Activated CD8-positive, alpha-beta memory T cell treated with anti-CD3 and anti-CD28 coated beads, Interleukin-2, amount 50 U/mL, for 48 hours (primary cell): ENCODE results near the gene PARN.
"Not testable (repeated sequence)": the region's sequence is repeated elsewhere in the genome, so short reads cannot be mapped to it uniquely, and the experiment has no call there.

Experiments
- DNase-seq: peaks from one replicate; pipeline ENCODE4 v3.0.0-alpha.2; 2020

The PARN gene

DNA sequence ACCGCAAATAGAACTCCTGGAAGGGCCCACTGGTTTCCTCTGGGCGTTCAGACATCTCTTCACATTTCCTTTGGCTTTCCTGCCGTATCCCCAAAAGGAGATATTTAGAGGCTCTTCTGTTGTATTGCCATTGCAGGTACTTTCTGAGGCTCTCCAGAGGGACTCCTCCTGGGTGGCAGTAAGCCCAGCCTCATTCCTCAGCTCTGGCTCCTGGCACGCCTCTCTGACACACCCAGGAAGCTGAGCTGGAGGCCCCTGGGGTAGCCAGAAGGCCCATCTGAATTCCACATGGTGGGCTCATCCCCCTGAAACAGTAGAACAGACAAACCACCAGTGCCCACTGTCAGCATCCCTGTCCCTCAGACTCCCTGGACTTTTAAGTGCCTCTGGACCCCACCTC is 206.7 kb downstream of the PARN start:
- no peak for DNase-seq

DNA sequence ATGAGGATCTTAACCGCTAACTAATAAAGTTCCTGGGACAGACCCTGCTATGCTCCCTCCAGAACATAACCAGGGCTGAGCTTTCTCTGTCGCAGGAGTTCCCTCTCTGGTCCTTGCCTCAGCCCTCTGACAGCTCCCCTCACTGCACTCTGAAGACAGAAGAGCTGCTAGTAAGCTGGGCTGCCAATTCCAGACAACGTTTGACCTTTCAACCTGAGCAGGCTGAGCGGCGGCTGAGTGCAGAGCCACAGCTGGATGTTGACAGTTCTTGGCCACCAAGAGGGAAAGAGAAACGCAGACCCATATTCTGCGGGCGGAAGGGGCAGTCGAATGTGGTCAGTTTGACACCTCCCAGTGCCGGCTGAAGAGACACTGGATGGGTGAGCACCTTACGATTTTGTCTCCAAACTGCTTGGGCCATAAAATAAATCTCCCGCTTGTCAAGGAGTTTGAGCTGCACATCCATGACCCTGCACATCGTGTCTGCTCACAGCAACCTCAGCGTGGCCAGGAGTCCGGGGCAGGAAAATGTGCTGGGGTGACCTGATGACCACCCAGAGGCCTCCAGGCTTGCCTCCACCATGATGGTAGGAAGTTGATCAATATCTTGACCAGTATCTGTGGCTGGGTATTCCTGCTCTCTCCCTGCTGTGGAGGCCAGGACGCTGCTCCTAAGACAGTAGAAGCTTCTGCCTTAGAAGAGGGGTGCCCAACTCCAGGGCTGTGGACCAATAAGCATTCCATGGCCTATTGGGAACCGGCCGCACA is 209.2 kb downstream of the PARN start:
- no peak for DNase-seq

DNA sequence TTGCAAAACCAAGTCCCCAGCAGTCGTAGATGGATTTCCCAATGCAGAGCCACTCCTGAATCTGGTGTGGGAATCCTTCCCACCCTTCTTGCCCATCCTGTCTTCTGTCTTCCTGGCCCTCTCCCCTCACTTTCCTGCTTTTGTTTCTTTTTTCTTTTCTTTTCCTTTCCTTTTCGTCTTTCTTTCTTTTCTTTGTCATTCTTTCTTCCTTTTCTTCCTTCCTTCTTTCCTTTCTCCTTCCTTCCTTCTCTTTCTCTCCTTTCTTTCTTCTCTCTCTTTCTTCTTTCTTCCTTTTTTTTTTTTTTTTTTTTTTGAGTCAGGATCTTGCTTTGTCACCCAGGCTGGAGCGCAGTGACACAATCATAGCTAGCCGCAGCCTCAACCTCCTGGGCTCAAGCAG is 209.8 kb downstream of the PARN start:
- DNase-seq: not testable (repeated sequence)

DNA sequence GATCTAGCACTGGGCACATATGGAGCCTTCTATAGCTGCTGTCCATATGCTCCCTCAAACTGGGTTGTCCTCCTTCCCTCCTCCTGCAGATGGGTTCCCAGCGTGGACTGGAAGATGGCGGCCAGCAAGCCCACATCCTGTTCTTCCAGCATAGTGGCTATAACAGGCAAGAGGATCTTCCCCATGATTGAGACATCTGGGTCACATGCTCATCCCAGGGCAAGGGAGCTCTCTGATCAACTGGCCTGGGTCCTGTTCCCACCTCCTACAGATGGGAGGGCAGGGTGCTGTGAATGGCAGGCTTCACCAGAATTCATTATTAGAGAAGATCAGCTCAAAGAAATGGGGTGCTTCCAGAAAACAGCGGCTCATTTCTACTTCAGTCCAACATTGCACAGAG is 210.2 kb downstream of the PARN start:
- DNase-seq: no peak

DNA sequence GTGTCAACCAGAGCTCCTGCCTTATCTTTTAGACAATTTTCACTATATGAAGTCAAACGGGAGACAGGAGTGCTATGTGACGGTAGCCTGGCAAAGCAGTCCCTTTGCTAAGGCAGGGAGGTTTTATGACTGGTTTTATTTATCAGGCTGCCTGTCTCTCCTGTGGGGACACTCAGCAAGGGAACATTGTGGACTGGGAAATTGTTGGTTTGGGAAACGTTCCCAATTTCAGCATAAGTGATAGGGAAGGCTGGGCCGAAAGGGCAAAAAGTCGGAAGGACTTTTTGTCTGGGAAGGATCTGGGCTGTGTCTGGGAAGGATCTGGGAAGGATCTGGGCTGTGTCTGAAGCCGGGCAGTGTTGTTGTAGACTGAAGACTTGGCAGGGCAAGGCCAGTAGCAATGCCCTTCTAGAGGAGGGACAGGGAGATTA is 211.2 kb downstream of the PARN start:
- no peak for DNase-seq

DNA sequence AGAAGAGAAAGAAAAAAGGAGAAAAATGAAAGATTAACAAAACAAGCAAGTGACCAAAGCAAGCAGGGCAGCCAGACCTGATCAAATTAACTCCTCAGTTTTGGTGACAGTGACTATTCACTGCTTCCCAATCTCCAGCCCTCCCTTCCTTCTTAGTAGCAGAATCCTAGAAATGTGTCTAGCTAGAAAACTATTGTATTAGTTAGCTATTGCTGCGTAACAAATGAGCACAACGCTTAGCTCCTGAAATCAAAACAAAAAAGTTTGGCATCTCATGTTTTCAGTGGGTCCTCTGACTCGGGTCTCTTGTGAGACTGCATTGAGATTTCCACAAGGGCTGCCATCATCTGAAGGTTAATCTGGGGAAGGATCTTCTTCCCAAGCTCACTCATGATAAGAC is 213.9 kb downstream of the PARN start:
- no peak for DNase-seq

DNA sequence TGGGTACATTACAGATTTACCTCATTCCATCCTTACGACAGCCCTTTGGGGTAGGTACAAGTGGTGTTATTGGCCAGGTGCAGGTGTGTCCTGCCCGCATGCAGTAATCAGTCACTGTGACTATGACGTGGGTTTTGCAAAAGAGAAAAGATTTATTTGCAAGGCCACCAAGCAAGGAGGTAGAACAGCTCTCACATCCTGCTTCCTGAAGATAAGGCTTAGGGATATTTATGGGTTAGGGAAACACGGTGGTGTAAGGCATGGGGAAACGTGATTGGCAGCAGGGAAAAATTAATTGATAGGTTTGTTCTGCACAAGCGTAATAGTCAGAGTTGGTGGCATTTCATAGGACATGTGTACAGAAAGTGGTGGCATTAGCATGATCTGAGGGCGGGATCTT is 214.8 kb downstream of the PARN start:
- no peak for DNase-seq

DNA sequence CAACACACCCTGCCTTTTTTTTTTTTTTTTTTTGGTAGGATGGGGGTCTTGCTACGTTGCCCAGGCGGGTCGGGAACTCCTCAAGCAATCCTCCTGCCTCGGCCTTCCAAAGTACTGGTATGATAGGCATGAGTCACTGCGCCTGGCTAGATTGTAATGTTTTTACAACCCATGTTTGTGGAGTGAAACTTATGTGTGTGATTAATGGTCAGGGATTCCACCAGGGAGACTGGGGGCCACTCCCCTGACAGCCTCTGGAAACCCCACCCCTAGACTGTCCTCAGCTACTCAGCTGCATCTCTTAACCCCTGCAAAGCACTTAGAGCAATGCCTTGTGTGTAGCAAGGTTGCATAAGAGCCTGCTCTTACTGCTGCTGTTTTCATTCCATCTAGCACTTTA is 220.5 kb downstream of the PARN start:
- DNase-seq: no peak

DNA sequence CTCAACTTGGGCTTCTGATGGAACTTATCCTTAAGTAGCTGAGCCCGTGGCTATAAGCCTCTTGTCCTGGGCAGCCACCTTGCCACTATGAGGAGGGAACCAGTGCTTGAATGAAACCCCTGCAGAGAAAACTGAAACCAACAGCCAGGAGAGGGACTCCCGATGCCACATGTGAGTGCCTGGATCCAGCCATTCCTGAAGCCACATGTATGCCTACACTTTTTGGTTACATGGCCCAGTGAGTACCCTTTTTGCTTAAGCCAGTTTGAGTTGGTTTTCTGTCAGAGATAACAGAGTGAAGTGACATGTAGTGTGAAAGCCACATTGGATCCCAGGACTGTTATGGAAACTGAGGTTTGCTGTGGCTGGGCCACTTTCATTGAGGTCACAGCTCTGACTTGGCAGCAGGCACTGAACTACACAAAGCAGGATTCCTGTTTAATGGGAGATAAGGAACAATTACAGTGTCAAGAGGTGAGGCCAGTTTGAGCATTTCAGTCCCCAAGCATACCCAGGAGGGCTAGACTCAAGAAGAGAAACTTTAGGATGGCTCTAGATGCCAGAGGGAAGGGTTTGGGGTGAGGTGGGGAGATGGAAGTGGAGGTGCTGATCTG is 222.2 kb downstream of the PARN start:
- DNase-seq: no peak

DNA sequence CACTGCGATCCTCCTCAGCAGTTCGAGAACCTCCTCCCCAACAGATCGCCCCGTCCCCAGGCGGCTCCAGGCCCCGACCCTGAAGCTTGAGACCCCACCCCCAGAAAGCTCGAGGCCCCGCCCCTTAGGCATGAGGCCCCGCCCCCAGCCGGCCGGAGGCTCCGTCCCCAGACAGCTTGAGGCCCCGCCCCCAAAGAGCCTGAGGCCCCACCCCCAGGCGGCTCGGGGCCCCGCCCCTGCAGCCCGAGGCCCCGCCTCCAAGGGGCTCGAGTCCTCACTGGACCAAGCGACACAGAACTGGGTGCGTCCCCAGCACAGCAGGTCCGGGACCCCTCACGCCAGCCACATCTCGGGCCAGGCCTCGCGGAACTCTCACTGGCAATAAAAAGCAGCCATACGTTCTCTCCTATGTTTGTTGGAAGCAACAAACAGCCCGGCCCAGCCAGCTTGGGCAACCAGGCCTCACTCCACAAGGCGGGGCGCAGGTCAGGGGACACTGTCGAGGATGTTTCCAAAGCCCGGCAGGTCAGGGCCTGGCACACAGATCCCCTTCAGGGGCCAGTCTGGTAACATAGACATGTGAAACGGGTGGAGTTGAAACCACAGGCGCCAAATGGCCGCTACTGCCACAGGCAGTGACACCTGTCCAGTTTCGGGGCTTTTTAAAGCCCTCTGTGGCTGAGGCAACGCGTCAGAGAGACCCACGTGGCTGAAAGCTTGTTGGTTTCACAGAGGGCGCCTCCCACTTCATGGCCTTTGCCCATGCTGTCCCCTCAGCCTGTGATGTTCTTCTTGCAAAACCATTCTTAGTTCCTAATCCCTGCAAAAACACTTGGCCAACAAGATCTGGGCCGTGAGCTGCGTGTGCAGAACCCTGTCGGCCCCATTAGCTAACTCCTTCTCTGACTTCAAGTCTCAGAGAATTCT is 224.2 kb downstream of the PARN start:
- DNase-seq: peak; percentile 64

DNA sequence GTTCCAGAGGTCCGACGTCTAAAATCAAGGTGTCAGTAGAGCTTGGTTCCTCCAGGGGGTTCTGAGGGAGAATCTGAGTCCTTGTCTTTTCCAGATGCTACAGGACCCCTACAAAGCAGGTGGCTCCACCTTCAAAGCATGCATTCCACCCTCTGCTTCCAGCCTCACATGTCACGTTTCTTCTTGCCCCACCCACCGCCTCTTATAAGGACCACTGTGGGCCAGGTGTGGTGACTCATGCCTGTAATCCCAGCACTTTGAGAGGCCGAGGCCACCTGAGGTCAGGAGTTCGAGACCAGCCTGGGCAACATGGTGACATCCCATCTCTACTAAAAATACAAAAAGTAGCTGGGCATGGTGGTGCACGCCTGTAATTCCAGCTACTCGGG is 227.1 kb downstream of the PARN start:
- not testable (repeated sequence) for DNase-seq

DNA sequence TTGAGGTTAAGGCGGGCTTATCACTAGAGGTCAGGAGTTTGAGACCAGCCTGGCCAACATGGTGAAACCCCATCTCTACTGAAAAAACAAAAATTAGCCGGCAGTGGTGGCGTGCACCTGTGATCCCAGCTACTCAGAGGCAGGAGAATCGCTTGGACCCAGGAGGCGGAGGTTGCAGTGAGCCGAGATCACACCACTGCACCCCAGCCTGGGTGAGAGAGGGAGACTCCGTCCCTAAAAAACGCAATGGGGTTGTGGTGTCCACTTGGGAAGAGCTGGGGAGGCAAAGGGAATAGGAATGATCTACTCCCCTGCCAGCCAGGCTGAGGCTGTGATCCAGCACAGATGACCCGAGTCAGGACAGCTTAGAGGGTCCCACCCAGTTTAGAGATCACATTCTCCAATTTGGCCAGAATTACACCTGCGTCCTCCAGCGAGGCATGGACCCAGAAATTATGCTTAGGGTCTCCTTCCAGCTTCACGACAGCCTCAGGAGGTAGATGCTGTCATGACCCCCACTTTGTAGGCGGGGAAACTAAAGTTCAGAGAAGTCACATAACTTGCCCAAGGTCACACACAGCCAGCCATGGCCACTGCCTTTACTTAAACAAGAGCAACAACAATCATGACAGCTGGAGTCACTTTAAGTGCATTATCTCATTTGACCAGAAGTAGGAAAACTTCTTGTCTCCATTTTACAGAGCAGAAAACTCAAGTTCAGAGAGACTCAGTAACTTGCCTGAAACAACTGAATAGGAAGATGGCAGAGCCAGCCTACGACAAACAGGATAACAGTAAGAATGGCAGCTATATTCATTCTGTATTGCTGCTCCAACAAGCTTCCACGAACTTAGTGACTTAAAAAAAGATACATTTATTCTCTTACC is 227.7 kb downstream of the PARN start:
- not testable (repeated sequence) for DNase-seq

DNA sequence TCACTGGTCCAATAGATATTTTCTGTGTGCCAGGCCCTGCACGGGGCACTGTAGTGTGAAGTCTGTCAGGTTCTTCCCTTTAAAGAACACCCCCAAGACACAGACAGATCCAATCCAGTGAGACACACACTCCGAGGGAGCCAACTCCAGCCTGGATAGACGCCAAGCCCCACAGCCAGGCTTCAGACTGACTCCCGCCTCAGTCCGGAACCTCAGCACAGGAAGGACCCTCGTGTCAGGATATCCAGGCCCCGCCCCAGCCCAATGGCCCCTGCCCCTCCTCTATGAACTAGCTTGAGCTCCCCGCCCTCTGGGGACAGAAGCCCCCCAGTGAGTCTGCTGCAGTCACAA is 228.4 kb downstream of the PARN start:
- not testable (repeated sequence) for DNase-seq

DNA sequence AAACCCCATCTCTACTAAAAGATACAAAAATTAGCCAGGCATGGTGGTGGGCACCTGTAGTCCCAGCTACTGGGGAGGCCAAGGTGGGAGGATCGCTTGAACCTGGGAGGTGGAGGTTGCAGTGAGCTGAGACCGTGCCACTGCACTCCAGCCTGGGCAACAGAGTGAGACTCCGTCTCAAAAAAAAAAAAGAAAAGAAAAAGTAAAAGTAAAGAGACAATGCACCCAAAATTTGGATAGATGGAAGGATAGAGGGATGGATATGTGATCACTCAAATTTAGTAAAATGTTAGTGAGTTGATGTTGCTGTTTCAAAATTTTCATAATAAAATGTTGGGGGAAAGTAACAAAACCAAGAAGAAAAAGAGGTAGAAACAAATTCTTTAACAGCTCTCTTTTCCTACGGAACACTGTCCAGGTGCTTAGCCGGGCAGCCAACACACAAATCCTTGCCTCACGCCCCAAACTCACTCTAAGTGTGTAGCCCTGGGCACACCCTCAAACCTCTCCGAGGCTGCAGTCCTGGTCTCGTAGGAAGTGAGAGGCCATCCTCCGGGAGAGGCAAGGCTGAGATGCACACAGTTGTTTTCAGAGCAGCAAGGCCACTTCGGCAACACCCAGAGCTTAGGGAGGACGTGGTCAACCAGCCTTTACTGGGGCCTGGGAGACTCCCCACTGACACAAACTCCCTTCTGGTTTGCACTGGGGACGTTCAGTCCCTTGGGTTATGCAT is 228.9 kb downstream of the PARN start:
- DNase-seq: not testable (repeated sequence)

DNA sequence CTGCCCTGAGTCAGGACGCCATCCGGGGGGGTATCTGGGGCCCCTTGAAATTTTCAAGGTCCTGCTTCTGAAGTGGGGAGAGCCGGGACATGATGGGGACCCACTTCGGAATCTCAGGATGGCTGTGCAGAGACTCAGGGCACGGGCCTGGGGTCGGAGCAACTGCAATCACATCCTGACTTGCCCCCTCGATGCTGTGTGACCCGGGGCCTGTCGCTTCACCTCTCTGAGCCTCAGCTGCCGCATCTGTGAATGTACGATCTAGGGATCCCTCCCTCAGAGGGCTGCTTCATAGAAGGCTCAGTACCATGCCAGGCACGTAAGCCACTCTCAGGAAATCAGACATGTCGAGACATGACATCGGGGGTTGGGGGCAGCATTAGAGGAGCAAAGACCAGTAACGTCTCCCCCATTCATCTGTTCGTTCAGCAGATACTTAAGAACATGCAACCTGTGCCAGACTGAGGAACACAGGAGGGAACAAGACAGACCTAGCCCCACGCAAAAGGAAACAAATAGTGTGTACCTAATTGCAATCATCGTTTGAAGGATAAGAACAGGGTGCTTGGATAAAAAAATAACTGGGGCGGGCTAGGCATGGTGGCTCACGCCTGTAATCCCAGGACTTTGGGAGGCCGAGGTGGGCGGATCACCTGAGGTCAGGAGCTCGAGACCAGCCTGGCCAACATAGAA is 229.6 kb downstream of the PARN start:
- DNase-seq: no peak

DNA sequence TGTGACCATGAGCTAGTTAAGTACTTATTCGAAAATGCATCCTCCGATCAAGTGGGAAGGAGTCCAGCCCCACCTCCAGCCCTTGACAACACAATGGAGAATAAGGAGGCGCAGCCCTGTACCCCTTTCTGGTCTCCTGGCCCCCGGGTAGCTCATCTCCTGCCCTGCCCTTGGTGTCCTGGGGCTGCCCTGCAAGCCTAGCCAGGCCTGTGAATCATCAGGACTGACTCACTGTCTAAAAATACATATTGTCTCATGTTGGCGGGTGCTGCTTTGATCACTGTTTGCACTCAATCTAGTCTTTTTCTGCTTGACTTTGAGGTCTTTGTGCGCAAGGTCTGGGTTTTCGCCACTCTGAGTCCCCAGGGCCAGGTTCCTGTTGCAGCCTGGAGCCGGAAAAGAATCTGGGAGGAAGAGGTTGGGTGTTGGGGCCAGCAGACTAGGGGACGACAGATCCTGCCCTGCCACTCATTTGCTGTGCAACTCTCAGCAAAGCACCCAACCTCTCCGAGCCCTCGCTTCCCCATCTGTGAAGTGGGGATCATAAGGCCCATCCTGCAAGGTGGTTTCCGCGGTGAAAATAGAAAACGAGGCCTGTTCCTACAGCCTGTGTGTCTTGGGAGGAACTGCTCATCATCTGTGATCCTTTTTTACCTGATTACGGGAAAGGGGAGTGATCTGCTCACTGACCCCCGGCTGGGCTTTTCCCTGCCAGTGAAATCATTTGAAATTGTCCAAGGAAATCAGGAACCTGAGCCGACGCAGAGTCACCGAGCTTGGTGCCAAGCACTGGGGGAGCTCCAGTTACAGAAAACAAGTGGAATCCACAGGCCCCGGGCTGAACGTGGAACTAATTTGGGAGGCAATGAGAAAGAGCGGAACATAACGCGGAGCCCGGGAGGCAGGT is 230.4 kb downstream of the PARN start:
- no peak for DNase-seq

DNA sequence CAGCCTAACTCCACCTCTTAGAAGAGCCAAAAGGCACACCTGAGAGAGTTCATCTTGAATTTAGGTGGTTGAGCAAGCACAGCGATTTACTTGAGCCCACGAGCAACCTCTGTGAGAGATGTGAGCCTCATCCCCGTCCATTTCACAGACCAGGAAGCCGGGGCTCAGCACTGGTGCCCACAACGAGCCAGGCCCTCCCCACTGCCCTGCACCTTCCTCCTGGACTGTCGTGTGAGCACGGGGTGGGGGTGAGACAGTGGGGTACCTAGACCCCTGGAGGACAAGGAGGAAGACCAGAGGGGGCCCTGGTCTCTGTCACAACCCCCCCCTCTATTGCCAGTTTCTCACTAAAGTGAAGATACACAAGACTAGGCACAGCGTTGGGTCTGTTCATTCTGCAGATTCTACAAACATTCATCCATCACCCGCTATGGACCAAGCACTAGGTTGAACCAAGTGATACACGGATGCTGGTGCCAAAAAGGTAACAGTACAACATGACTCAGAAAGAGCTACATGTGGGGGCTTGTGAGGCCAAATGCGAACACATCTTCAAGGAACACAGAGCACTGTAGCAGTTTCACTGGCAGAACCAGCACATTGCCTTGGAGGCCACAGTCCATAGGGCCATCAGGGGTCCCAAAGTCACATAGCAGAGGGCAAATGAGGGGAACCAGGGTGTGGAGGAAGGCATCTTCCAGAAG is 231.9 kb downstream of the PARN start:
- no peak for DNase-seq

DNA sequence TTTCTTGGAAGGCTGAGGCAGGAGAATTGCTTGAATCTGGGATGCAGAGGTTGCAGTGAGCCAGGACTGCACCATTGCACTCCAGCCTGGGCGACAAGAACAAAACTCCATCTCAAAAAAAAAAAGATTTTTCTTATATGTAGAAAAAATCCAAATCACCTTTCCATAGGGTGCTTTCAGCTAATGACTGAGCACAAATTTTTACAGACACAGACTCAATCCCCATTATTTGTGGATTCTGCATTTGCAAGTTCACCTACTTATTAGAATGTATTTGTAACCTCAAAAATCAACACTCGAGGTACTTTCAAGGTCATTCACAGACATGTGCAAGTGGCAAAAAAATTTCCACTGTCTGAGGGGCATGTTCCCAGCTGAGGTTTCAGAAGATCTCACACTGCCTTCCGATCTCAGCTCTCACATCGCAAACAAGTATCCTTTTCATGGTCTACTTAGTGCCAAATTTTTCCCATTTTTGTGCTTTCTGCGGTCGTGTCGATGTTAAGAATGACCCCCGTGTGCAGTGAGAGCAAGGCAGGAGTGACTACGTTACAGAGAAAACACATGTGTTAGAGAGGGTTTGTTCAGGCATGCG is 234.3 kb downstream of the PARN start:
- DNase-seq: not testable (repeated sequence)

DNA sequence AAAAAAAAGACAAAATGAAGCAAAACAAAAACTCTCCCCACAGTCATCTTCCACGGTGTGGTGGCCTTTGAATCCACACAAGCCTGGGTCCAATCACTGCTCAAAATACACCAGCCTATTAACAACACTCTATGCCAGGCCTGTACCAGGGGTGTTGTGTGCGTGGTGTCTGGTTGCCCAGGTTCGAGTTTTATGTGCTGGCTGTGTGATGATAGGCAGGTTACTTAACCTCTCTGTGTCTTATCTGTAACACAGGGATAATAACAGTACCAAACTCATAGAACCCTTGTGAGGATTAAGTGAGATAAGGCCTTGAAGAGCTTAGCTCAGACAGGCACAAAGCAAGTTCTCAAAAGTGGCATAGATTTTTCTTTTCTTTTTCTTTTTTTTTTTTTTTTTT is 235.2 kb downstream of the PARN start:
- DNase-seq: no peak
